C4-2B (cell line): Measurements from ENCODE around the gene RASGEF1B.
"Not testable (repeated sequence)": the region's sequence is repeated elsewhere in the genome, so short reads cannot be mapped to it uniquely, and the experiment has no call there.

Experiments
- ZFX ChIP-seq: fragments of 450-650 bp; IDR thresholded peaks from 2 replicates; pipeline ENCODE4 v1.6.1; 2017
- TF ChIP-seq, protein P1 (sequence below): fragments of 450-650 bp; conservative IDR thresholded peaks from 2 replicates; pipeline ENCODE4 v1.5.1; 2017; ENCODE audit warnings: mild to moderate bottlenecking

- TF ChIP-seq, protein P1, sequence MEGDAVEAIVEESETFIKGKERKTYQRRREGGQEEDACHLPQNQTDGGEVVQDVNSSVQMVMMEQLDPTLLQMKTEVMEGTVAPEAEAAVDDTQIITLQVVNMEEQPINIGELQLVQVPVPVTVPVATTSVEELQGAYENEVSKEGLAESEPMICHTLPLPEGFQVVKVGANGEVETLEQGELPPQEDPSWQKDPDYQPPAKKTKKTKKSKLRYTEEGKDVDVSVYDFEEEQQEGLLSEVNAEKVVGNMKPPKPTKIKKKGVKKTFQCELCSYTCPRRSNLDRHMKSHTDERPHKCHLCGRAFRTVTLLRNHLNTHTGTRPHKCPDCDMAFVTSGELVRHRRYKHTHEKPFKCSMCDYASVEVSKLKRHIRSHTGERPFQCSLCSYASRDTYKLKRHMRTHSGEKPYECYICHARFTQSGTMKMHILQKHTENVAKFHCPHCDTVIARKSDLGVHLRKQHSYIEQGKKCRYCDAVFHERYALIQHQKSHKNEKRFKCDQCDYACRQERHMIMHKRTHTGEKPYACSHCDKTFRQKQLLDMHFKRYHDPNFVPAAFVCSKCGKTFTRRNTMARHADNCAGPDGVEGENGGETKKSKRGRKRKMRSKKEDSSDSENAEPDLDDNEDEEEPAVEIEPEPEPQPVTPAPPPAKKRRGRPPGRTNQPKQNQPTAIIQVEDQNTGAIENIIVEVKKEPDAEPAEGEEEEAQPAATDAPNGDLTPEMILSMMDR = not testable (repeated sequence)
- TF ChIP-seq ZFX = not testable (repeated sequence)
These were observed 65.2 kb downstream of the RASGEF1B start for GRCh38 chr4:81406481-81406880.
